Measurements from ENCODE around the gene PDZRN4. TPM values are rescaled to one million over a fixed set of nuclear protein-coding genes. Genes with fewer than 3 reads are reported as not detected.
"Not testable (repeated sequence)": the region's sequence is repeated elsewhere in the genome, so short reads cannot be mapped to it uniquely, and the experiment has no call there.

PDZRN4 gene
- total RNA-seq, 4 donors from 2014 or later, result 4.2 to 12.9 (median 8.0) TPM

DNA sequence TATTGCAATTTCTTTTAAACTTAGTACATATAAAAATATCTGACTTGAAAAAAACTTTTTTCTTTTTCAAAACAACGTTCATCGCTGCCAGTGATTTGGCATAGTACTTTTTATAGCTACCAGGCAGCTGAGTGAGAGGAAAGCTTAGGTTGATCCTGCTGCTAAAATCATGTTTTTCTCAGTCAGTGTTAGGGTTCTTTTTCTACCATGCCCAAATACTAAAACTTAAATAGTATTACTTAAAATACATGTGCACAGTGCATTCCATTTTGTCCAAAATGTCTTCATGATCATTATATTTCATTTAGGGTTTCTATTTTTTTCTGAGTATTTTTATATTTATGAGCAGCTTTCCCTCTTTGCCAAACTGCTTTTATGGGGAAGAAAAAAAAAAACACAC is 123.8 kb downstream of the PDZRN4 start:
- Histone ChIP-seq H3K4me3 (no peak overlapping the region), H3K4me1 (no peaks in the 10 kb centered on the region), H3K36me3 (no peaks in the 10 kb centered on the region), H3K27me3 (no peaks in the 10 kb centered on the region), H3K9me3 (no peaks in the 10 kb centered on the region), H3K27ac (no peak overlapping the region)
- intact Hi-C loops (cut with DNase I; ENCODE audit: low total_unique reads) (no loop called here), in situ Hi-C loops (cut with MboI; ENCODE audit: low pct_ligation_motif_present in 1 of 4, low pct_unique_long_range_greater_than_20kb in 1 of 4, low sequenced_read_pairs in 3 of 4) (no loop called here)
- TF ChIP-seq POLR2A (IDR thresholded peaks at IDR 0.05) (no peak), POLR2AphosphoS5 (IDR thresholded peaks at IDR 0.05) (no peak), EP300 (IDR thresholded peaks at IDR 0.05; ENCODE audit: low read depth) (no peak)
- TF ChIP-seq, protein P1, sequence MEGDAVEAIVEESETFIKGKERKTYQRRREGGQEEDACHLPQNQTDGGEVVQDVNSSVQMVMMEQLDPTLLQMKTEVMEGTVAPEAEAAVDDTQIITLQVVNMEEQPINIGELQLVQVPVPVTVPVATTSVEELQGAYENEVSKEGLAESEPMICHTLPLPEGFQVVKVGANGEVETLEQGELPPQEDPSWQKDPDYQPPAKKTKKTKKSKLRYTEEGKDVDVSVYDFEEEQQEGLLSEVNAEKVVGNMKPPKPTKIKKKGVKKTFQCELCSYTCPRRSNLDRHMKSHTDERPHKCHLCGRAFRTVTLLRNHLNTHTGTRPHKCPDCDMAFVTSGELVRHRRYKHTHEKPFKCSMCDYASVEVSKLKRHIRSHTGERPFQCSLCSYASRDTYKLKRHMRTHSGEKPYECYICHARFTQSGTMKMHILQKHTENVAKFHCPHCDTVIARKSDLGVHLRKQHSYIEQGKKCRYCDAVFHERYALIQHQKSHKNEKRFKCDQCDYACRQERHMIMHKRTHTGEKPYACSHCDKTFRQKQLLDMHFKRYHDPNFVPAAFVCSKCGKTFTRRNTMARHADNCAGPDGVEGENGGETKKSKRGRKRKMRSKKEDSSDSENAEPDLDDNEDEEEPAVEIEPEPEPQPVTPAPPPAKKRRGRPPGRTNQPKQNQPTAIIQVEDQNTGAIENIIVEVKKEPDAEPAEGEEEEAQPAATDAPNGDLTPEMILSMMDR (IDR thresholded peaks at IDR 0.05), result no peak
- 78 to 91% methylated on average over 2 of the region's 2 CpGs for WGBS, 2 donors (ENCODE audit: low coverage in 1 of 2)
- no peak for DNase-seq

DNA sequence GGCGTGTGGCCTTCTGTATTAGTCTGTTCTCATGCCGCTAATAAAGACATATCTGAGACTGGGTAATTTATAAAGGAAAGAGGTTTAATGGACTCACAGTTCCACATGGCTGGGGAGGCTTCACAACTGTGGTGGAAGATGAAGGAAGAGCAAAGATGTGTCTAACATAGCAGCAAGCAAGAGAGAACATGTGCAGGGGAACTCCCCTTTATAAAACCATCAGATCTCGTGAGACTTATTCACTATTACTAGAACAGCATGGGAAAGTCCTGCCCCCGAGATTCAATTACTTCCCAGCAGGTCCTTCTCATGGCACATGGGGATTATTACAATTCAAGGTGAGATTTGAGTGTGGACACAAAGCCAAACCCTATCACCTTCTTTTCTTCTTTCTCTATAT is 124.3 kb downstream of the PDZRN4 start:
- intact Hi-C loops (cut with DNase I; ENCODE audit: low total_unique reads); H3K27ac ChIP-seq; DNase-seq; in situ Hi-C loops (cut with MboI; ENCODE audit: low pct_ligation_motif_present in 1 of 4, low pct_unique_long_range_greater_than_20kb in 1 of 4, low sequenced_read_pairs in 3 of 4); H3K4me3 ChIP-seq; H3K27me3 ChIP-seq; H3K4me1 ChIP-seq; H3K9me3 ChIP-seq; H3K36me3 ChIP-seq: not testable (repeated sequence)
- WGBS, 2 donors (ENCODE audit: low coverage in 1 of 2), result 60 to 88% methylated on average over 2 to 4 of the region's 4 CpGs

DNA sequence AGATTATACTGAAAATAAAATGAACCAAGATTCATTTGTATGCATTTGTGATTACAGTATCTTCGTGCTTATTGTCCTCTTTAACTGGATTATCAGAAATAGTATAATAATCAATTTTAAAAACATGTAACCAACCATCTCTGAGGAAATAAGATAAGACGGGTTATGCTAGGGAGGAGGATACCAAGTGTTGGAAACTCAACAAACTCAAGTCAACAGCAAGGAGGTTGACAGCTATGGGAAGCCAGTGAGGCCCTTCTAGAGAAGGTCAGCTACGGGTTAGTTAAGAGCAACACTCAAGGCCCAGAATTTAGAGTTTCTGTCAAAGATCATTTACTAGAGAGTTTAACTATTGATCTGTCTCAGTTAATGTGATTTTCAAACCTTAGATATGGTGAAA is 137.2 kb downstream of the PDZRN4 start:
- Histone ChIP-seq H3K27me3 (no peaks in the 10 kb centered on the region), H3K4me1 (no peaks in the 10 kb centered on the region), H3K36me3 (no peaks in the 10 kb centered on the region), H3K9me3 (no peaks in the 10 kb centered on the region), H3K4me3 (no peak overlapping the region), H3K27ac (no peak overlapping the region)
- intact Hi-C loops (cut with DNase I; ENCODE audit: low total_unique reads) (no loop called here), in situ Hi-C loops (cut with MboI; ENCODE audit: low pct_ligation_motif_present in 1 of 4, low pct_unique_long_range_greater_than_20kb in 1 of 4, low sequenced_read_pairs in 3 of 4) (no loop called here)
- TF ChIP-seq, protein P1 (IDR thresholded peaks at IDR 0.05), result no peak
- no peak for TF ChIP-seq POLR2AphosphoS5 (IDR thresholded peaks at IDR 0.05)
- no peak for TF ChIP-seq POLR2A (IDR thresholded peaks at IDR 0.05)
- TF ChIP-seq EP300 (IDR thresholded peaks at IDR 0.05; ENCODE audit: low read depth), result no peak
- no peak for DNase-seq
- 77 to 92% methylated on average over 3 of the region's 3 CpGs for WGBS, 2 donors (ENCODE audit: low coverage in 1 of 2)

DNA sequence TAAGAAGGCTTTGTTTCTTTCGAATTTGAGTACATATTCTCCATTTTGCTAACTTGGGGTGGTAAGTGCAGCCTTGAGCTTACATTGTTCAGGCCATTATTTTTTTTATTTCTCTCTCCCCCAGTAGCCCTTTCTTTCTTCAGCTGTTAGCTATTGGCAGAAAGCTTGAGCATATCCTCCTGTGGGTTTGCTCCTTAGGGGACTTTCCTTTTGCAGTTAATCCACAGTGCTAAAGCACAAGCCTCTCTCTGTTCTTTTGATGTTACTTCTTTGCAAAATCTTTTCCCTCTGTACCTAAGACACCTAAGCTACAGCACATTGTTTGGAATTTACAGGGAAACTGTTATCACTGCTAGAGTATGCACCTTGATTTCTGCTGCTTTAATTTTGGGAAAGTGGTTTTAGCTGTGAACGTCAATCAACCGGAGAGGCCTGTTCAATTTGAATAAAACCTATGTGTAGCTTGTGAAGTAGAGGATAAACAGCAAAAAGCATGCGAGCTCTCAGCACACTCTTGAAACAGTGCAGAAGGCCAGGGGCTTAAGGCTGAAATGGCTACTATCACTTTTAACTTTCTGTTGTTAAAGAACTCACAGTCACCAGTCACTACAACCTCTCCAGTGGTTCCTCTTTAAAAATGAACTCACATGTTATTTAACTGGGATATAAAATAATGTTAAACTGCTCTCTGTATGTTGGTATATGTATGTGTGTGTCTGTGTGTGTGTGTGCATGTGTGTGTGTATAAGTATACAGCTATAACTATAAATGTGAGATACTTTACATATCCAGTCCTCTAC is 139.2 kb downstream of the PDZRN4 start:
- no peaks in the 10 kb centered on the region for H3K36me3 ChIP-seq
- 60 to 63% methylated on average over 4 of the region's 4 CpGs for WGBS, 2 donors (ENCODE audit: low coverage in 1 of 2)
- H3K27me3 ChIP-seq, result no peaks in the 10 kb centered on the region
- in situ Hi-C loops (cut with MboI; ENCODE audit: low pct_ligation_motif_present in 1 of 4, low pct_unique_long_range_greater_than_20kb in 1 of 4, low sequenced_read_pairs in 3 of 4) (no loop called here), intact Hi-C loops (cut with DNase I; ENCODE audit: low total_unique reads) (no loop called here)
- no peaks in the 10 kb centered on the region for H3K4me1 ChIP-seq
- TF ChIP-seq POLR2A (IDR thresholded peaks at IDR 0.05) (no peak), EP300 (IDR thresholded peaks at IDR 0.05; ENCODE audit: low read depth) (no peak), POLR2AphosphoS5 (IDR thresholded peaks at IDR 0.05) (no peak)
- TF ChIP-seq, protein P1 (IDR thresholded peaks at IDR 0.05), result no peak
- H3K4me3 ChIP-seq, result no peak overlapping the region
- H3K27ac ChIP-seq, result no peak overlapping the region
- DNase-seq, result no peak
- no peaks in the 10 kb centered on the region for H3K9me3 ChIP-seq

DNA sequence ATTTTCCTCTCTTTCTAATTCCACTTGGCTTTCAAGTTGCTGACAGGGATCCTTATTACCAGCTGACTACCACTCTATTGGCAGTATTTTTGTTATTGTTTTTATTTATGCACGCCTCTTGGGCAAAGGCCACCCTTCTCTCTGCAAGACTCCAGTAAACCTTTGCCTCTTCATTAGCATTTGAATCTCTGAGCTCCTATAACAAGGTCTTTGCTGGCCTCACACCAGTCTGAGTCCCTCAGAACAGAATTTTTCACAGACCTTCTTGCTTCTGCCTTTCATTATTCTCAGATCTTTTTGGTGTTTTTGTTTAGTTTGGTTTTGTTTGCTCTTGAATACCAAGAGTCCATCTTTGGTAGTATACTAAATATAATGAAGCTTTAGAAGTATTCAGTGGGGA is 145.9 kb downstream of the PDZRN4 start:
- Histone ChIP-seq H3K9me3 (no peaks in the 10 kb centered on the region), H3K27me3 (no peaks in the 10 kb centered on the region), H3K4me3 (no peak overlapping the region), H3K27ac (no peak overlapping the region), H3K4me1 (no peaks in the 10 kb centered on the region), H3K36me3 (no peaks in the 10 kb centered on the region)
- no peak for DNase-seq
- WGBS, 2 donors (ENCODE audit: low coverage in 1 of 2), result 55 to 56% methylated on average over 1 of the region's 1 CpG
- in situ Hi-C loops (cut with MboI; ENCODE audit: low pct_ligation_motif_present in 1 of 4, low pct_unique_long_range_greater_than_20kb in 1 of 4, low sequenced_read_pairs in 3 of 4), result no loop called here
- intact Hi-C loops (cut with DNase I; ENCODE audit: low total_unique reads), result loop anchor here (1.0 kb wide), 1 partner anchor 31 kb away; no protein-coding TSS in a partner anchor
- no peak for TF ChIP-seq POLR2A (IDR thresholded peaks at IDR 0.05)
- no peak for TF ChIP-seq POLR2AphosphoS5 (IDR thresholded peaks at IDR 0.05)
- TF ChIP-seq EP300 (IDR thresholded peaks at IDR 0.05; ENCODE audit: low read depth), result no peak
- TF ChIP-seq, protein P1 (IDR thresholded peaks at IDR 0.05), result no peak
